K562 (cell line): ENCODE measurements around the gene CTAG1B. TPM values are rescaled to one million over a fixed set of nuclear protein-coding genes. Genes with fewer than 3 reads are reported as not detected.

ENCODE experiments used
- ATAC-seq: fragments of 200-7000 bp; cut with Tn5 transposase; 3 replicates; pipeline ENCODE4 v1.9.1; 2020; ENCODE audit warnings: moderate library complexity
- BruUV-seq: library from RNA; stranded (reverse); fragments of 400-500 nt; replicated peaks from 2 replicates; lab custom pipeline; 2021; lab: Mats Ljungman, UMichigan
- CTCF ChIA-PET: fragments of 300-600 bp; formaldehyde crosslinking; extraction: SDS; loops from one replicate; lab custom pipeline; 2021; ENCODE audit warnings: low intra/inter-chr PET ratio; lab: Yijun Ruan, JAX
- POLR2A ChIA-PET: fragments of 300-600, 350-650 bp; sonication (Branson Sonifier 250); formaldehyde crosslinking; extraction: SDS; loops from one replicate; lab custom pipeline; 2021; ENCODE audit warnings: antibody characterized with exemption, inconsistent platforms; lab: Yijun Ruan, JAX
- DNase-seq, 4 experiments: peaks; one replicate each; pipeline versions ENCODE4 v3.0.0 to v3.0.0-alpha.2; 2011 to 2018; ENCODE audit warnings: low spot score in 3 of 4, mixed read lengths in 3 of 4; ENCODE audit errors: extremely low read depth in 1 of 4
- FAIRE-seq: peaks from 2 replicates; lab custom pipeline; 2011; peaks lifted over from hg19 to GRCh38; lab: Jason Lieb, UNC
- H2AFZ ChIP-seq: 2 replicates; pipeline ENCODE4 v1.6.0; 2011; ENCODE audit warnings: low read depth, low read length, control low read depth, inconsistent platforms
- H3K27ac ChIP-seq: fragments of 200-600 bp; 3 replicates; pipeline ENCODE4 v1.8.0; 2011; ENCODE audit warnings: low read depth, mild to moderate bottlenecking, control low read depth, inconsistent platforms, low read length, moderate library complexity, mixed read lengths; ENCODE audit errors: extremely low read depth
- H3K27me3 ChIP-seq, 2 experiments: fragments of 300-600 bp in 1 of 2; 2 replicates in 1 of 2; 3 replicates in 1 of 2; pipeline versions ENCODE4 v1.6.0 to v1.8.0; 2011; ENCODE audit warnings: inconsistent platforms in 2 of 2, low read length in 2 of 2, mild to moderate bottlenecking in 1 of 2, mixed read lengths in 1 of 2, moderate library complexity in 1 of 2; ENCODE audit not compliant: control insufficient read depth in 2 of 2, insufficient read depth in 2 of 2
- H3K36me3 ChIP-seq: fragments of 300-600 bp; 3 replicates; pipeline ENCODE4 v1.8.0; 2011; ENCODE audit warnings: mild to moderate bottlenecking, low read length, inconsistent platforms; ENCODE audit not compliant: control insufficient read depth, insufficient read depth
- H3K4me1 ChIP-seq, 2 experiments: fragments of 200-600 bp in 1 of 2; replicated peaks in 1 of 2; 2 replicates in 1 of 2; 3 replicates in 1 of 2; pipeline versions ENCODE4 v1.5.1 to v1.8.0; 2011; ENCODE audit warnings: inconsistent platforms in 2 of 2, low read length in 2 of 2, mild to moderate bottlenecking in 1 of 2, mixed read lengths in 1 of 2, moderate library complexity in 1 of 2; ENCODE audit not compliant: control insufficient read depth in 2 of 2, insufficient read depth in 2 of 2
- H3K4me2 ChIP-seq: 2 replicates; pipeline ENCODE4 v1.6.1; 2011; ENCODE audit warnings: low read length, control low read depth, inconsistent platforms, mixed read lengths; ENCODE audit not compliant: insufficient read depth
- H3K4me3 ChIP-seq: fragments of 200-600 bp; sonication (generic), shearing (Covaris generic); 2 replicates; pipeline ENCODE4 v1.5.1; 2016; ENCODE audit warnings: control low read depth, inconsistent platforms
- H3K79me2 ChIP-seq: fragments of 200-600 bp; 3 replicates; pipeline ENCODE4 v1.8.0; 2011; ENCODE audit warnings: low read length, inconsistent platforms; ENCODE audit not compliant: control insufficient read depth, insufficient read depth
- H3K9ac ChIP-seq, 2 experiments: 2 replicates each; pipeline versions ENCODE4 v1.6.0 to v1.6.1; 2011; ENCODE audit warnings: low read depth in 2 of 2, low read length in 2 of 2, control low read depth in 1 of 2, inconsistent platforms in 1 of 2, mild to moderate bottlenecking in 1 of 2, mixed read lengths in 1 of 2; ENCODE audit not compliant: insufficient read depth in 1 of 2
- H3K9me1 ChIP-seq: one replicate; pipeline ENCODE4 v1.6.0; 2011; ENCODE audit warnings: inconsistent platforms, mild to moderate bottlenecking, low read length, moderate library complexity; ENCODE audit not compliant: control insufficient read depth, insufficient read depth
- H3K9me3 ChIP-seq: replicated peaks from 2 replicates; pipeline ENCODE4 v1.5.1; 2011; ENCODE audit warnings: low read depth, low read length, inconsistent platforms; ENCODE audit not compliant: control insufficient read depth, insufficient read depth
- H4K20me1 ChIP-seq: replicated peaks from 2 replicates; pipeline ENCODE4 v1.6.1; 2011; ENCODE audit warnings: low read length, inconsistent platforms, mixed read lengths; ENCODE audit not compliant: control insufficient read depth, insufficient read depth
- CAMTA2 ChIP-seq: fragments of 250-450 bp; sonication (Bioruptor Pico); conservative IDR thresholded peaks from 2 replicates; pipeline ENCODE4 v1.5.1; 2022
- CBFA2T3 ChIP-seq: fragments of 450-650 bp; IDR thresholded peaks from 2 replicates; pipeline ENCODE4 v1.6.1; 2017
- HDAC2 ChIP-seq: fragments of 450-650 bp; IDR thresholded peaks from 2 replicates; pipeline ENCODE4 v1.6.1; 2016; ENCODE audit warnings: mild to moderate bottlenecking
- HNRNPUL1 ChIP-seq: fragments of 200-400 bp; formaldehyde crosslinking; IDR thresholded peaks from 2 replicates; pipeline ENCODE4 v1.6.1; 2017; ENCODE audit warnings: low read length
- NR2F6 ChIP-seq: fragments of 450-650 bp; formaldehyde crosslinking; IDR thresholded peaks from 2 replicates; pipeline ENCODE4 v1.4.0; 2020; ENCODE audit warnings: mild to moderate bottlenecking
- NR3C1 ChIP-seq: sonication (generic); formaldehyde crosslinking; IDR thresholded peaks from 2 replicates; pipeline ENCODE4 v1.8.1; 2022; ENCODE audit warnings: missing genetic modification reagents
- NR4A1 ChIP-seq, 2 experiments: fragments of 250-450 bp in 1 of 2; fragments of 450-650 bp in 1 of 2; sonication (Bioruptor Pico) in 1 of 2; IDR thresholded peaks; 2 replicates each; pipeline versions ENCODE4 v1.4.0 to v1.6.1; 2016 to 2020; ENCODE audit warnings: mild to moderate bottlenecking in 2 of 2, missing compliant biosample characterization in 1 of 2, missing genetic modification characterization in 1 of 2, moderate library complexity in 1 of 2
- PCBP1 ChIP-seq: fragments of 200-400 bp; formaldehyde crosslinking; IDR thresholded peaks from 2 replicates; pipeline ENCODE4 v1.6.1; 2018; ENCODE audit warnings: mild to moderate bottlenecking, low read depth, low read length; ENCODE audit not compliant: poor library complexity, severe bottlenecking
- POLR3G ChIP-seq: IDR thresholded peaks from 2 replicates; pipeline ENCODE4 v1.6.1; 2011; ENCODE audit not compliant: insufficient read length, insufficient replicate concordance; ENCODE audit errors: extremely low read depth
- SMAD2 ChIP-seq: fragments of 150-350 bp; IDR thresholded peaks from 2 replicates; pipeline ENCODE4 v1.6.1; 2014; ENCODE audit warnings: low read depth, mild to moderate bottlenecking, low read length
- ZBTB17 ChIP-seq: fragments of 450-650 bp; formaldehyde crosslinking; IDR thresholded peaks from 2 replicates; pipeline ENCODE4 v1.4.0; 2020; ENCODE audit warnings: mild to moderate bottlenecking
- WGBS: fragments of 100-300 bp; shearing (Covaris generic); methylation state at CpG from one replicate; pipeline ENCODE4 v1.1.6; 2016; ENCODE audit warnings: low coverage, mixed read lengths; ENCODE audit not compliant: insufficient coverage; ENCODE audit errors: missing lambda C conversion rate; 5-methylcytosine and 5-hydroxymethylcytosine counted together
- in situ Hi-C: fragments of 300-500 bp; cut with MboI; formaldehyde crosslinking; loops from 4 replicates; pipeline ENCODE4 v1.15.0; 2018; ENCODE audit warnings: inconsistent platforms, mixed read lengths
- intact Hi-C: fragments of 100-400 bp; cut with micrococcal nuclease; formaldehyde crosslinking; loops from 2 replicates; pipeline ENCODE4 v1.14.2; 2022
- polyA plus RNA-seq, 8 experiments: library from polyadenylated mRNA; depleted of rRNA in 4 of 8; stranded (reverse) in 5 of 8; unstranded in 3 of 8; fragments of >200 nt; fragmentation: Nextera tagmentation in 2 of 8; fragmentation: Illumina TruSeq in 1 of 8; extraction: Ambion mirVana in 2 of 8; extraction: Trizol in 1 of 8; gene quantifications; 2 replicates each; pipeline versions ENCODE4 v1.2.1 to v1.2.3, GENCODE V29; 2011 to 2014; ENCODE audit warnings: inconsistent platforms in 1 of 8, missing spikeins in 1 of 8
- total RNA-seq, 7 experiments: library from RNA; depleted of rRNA in 6 of 7; stranded (reverse); fragments of >200 nt in 6 of 7; fragmentation: Illumina TruSeq in 2 of 7; extraction: Trizol in 2 of 7; gene quantifications; 2 replicates each; pipeline versions ENCODE4 v1.2.1 to v1.2.3, GENCODE V29; 2011 to 2021; ENCODE audit warnings: low replicate concordance in 1 of 7
- TF ChIP-seq, protein P1 (sequence below), 2 experiments: fragments of 250-450 bp in 1 of 2; fragments of 450-650 bp in 1 of 2; sonication (Bioruptor Pico) in 1 of 2; IDR thresholded peaks; 2 replicates each; pipeline versions ENCODE4 v1.6.1 to v1.8.0; 2016 to 2021; ENCODE audit warnings: mild to moderate bottlenecking in 2 of 2, moderate library complexity in 2 of 2, missing compliant biosample characterization in 1 of 2, missing genetic modification characterization in 1 of 2
- TF ChIP-seq, protein P2 (sequence below): IDR thresholded peaks from 2 replicates; pipeline ENCODE4 v1.6.1; 2011; ENCODE audit not compliant: insufficient read length; ENCODE audit errors: extremely low read depth
- TF ChIP-seq, protein P3 (sequence below): fragments of 250-450 bp; sonication (Bioruptor Pico); IDR thresholded peaks from 2 replicates; pipeline ENCODE4 v1.5.0; 2021

The CTAG1B gene
- total and polyA plus RNA-seq, 9 of the 15 experiments (the other 6 are each of a cell fraction or from before 2014, with no cell fraction given) = not detected

DNA sequence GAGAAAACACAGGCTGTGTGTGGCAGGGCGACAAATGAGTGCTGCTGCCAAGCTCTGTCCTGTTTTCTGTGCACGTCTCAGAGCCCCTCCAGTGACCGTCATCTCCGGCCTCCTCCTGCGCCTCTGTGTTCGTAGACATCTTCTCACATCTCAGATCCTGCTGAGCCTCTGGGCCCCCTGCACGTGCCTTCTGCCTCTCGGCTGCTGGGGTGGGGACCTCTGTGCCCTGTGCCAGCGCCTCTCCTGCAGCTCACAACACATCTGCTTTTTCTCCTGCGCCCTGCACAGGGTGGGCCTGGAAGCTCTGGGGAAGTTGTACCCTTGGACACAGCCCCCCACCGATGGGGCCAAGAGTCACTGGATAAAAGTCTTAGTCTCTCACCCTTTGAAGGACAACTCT, 36.7 kb upstream of the CTAG1B start (continued):
- TF ChIP-seq, protein P1, sequence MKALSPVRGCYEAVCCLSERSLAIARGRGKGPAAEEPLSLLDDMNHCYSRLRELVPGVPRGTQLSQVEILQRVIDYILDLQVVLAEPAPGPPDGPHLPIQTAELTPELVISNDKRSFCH (CRISPR knock-in tag; IDR thresholded peaks at IDR 0.05) = no peak
- TF ChIP-seq, protein P1 (tag; IDR thresholded peaks at IDR 0.05) = no peak
- no peak for TF ChIP-seq HNRNPUL1
- no peak for TF ChIP-seq HDAC2
- TF ChIP-seq, protein P2, sequence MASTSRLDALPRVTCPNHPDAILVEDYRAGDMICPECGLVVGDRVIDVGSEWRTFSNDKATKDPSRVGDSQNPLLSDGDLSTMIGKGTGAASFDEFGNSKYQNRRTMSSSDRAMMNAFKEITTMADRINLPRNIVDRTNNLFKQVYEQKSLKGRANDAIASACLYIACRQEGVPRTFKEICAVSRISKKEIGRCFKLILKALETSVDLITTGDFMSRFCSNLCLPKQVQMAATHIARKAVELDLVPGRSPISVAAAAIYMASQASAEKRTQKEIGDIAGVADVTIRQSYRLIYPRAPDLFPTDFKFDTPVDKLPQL = no peak
- TF ChIP-seq, protein P3, sequence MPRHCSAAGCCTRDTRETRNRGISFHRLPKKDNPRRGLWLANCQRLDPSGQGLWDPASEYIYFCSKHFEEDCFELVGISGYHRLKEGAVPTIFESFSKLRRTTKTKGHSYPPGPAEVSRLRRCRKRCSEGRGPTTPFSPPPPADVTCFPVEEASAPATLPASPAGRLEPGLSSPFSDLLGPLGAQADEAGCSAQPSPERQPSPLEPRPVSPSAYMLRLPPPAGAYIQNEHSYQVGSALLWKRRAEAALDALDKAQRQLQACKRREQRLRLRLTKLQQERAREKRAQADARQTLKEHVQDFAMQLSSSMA (CRISPR knock-in tag) = no peak
- TF ChIP-seq POLR3G = no peak
- no peak for TF ChIP-seq ZBTB17 (CRISPR knock-in tag)
- TF ChIP-seq NR3C1 = no peak

DNA sequence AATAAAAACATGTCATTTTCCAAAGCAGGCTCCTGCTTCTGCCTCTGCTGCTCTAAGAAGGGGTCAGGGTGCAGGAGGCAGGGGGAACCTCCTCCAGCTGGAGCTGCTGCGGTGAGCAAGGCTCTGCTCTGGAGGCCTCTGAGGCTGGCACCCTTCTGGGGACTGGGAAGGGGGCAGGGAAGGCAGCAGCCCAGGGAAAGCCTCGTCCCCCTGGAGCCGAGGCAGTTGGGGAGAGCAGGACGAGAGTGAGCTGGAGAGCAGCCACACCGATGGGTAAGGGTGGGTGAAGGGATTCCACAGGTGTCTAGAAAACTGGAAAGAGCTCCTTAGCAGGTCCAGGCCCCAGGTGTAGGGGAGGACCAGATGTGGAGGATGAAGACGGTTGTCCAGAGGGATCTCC, 36.3 kb upstream of the CTAG1B start:
- ATAC-seq (no peak), FAIRE-seq (no peak), DNase-seq (no peak)
- ChIA-PET CTCF (no interaction called here), POLR2A (no interaction called here)
- Histone ChIP-seq H3K79me2 (no peaks in the 10 kb centered on the region; the same call in 2 of the 3 replicates), H4K20me1 (no peaks in the 10 kb centered on the region), H3K9me3 (no peaks in the 10 kb centered on the region), H2AFZ (no peak overlapping the region), H3K9ac (no peak overlapping the region), H3K36me3 (no peaks in the 10 kb centered on the region), H3K4me1 (peaks cover 0 to 9% of the 10 kb centered on the region in 2 experiments; a peak in 2 of 5 replicates), H3K4me3 (no peak overlapping the region), H3K27ac (no peak overlapping the region), H3K9me1 (no peaks in the 10 kb centered on the region), H3K4me2 (no peak overlapping the region), H3K27me3 (peaks cover 2 to 28% of the 10 kb centered on the region in 2 experiments; a peak in 3 of 5 replicates)
- in situ Hi-C loops = loop anchor here (10.0 kb wide), 1 partner anchor 71 kb away; the partner anchor contains the start of gene CTAG1A
- intact Hi-C loops = no loop called here
- 11% methylated on average over 4 of the region's 6 CpGs for WGBS
- BruUV-seq = no TSS peak
- TF ChIP-seq SMAD2 (no peak), NR4A1 (CRISPR knock-in tag; IDR thresholded peaks at IDR 0.05) (no peak), NR4A1 (tag; IDR thresholded peaks at IDR 0.05) (no peak), CBFA2T3 (no peak), NR2F6 (CRISPR knock-in tag) (no peak), CAMTA2 (CRISPR knock-in tag) (no peak), PCBP1 (no peak)
